ENCODE data around the gene NRXN2.

The NRXN2 gene

DNA sequence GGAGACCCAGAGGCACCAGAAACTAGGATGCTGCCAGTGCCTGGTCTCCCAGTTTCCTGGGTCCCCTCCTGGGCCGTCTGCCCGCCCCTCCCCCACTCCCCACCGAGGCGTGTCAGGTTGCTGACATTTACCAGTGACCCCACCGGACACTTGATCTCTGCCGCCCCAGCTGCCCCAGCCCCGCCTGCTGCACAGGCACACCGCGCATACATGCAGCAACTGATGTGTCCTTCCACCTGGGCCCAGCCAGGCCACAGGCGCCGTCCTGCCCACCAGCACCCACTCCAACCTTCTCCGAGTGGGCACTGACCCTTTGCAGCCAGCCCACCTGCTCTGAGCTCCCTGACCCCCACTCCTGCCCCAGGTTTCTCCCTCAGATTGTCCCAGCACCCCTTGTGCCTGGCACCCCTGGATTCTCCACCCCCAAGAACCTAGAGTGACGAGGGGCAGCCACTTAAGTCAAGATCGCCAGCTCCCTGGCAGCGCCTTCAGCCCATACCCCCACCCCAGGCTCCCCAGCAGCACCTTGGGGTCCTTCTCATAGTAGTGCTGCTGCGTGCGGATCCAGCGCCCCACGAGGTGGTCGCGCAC lies 36.2 kb upstream of the NRXN2 start:
- DNase-seq: no peak

- no peak for DNase-seq
Observed at GRCh38 chr11:64758330-64759079, 35.5 kb upstream of the NRXN2 start.

- DNase-seq: no peak
Observed at GRCh38 chr11:64757549-64758329, 34.7 kb upstream of the NRXN2 start.

DNA sequence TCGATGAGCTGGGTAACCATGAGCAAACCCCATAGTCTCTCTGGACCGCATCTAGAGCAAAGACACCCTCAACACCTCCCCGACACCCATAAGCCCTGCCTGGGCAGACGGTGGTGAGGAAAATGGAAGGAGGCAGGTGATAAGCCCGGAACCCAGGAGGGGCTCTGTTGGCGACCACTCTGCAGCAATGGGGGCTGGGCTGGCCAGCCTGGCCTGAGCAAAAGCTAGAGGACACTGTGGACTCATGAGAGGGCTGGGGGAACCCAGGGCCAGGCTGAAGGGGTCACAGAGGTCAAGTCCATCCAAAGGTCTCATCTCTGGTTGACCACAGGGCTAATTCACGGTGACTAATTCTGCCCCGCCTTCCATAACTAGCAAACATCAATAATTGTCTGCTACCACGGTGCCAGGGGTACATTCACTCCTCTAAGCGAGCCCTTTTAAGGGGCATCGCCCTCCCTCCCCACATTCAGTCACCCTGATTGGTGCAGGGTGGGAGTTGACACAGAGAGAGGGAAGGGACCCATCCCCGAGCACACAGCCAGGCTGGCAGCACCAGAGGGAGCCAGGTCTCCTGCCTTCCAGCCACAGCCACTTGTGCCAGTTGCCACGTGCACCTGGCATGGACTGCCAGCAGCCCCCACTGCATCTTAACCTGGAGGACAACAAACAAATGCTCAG lies 32.8 kb upstream of the NRXN2 start:
- DNase-seq: no peak

- no peak for DNase-seq
Observed at GRCh38 chr11:64754919-64755662, 32.1 kb upstream of the NRXN2 start.

- no peak for DNase-seq
Observed at GRCh38 chr11:64754124-64754918, 31.3 kb upstream of the NRXN2 start.

- no peak for DNase-seq
Observed at GRCh38 chr11:64753380-64754123, 30.6 kb upstream of the NRXN2 start.

DNA sequence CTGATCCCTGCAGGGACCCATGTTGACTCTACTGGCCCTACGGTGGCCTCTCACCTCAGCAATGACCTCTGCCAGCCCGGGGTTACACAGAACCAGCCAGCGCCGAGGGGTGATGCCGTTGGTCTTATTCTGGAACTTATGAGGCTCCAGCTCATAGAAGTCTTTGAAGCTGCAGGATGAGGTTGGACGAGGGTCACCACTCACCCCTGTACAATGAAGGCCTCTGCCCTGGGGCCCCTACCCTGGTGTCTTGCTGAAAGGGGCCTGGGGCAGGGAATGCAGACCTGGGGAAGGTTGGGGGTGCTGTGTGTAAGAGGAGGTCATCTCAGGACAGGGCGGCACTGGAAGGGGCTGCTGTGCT lies 30.0 kb upstream of the NRXN2 start:
- no peak for DNase-seq

GRCh38 chr11:64752175-64752970 lies 29.4 kb upstream of the NRXN2 start:
- DNase-seq: no peak

DNA sequence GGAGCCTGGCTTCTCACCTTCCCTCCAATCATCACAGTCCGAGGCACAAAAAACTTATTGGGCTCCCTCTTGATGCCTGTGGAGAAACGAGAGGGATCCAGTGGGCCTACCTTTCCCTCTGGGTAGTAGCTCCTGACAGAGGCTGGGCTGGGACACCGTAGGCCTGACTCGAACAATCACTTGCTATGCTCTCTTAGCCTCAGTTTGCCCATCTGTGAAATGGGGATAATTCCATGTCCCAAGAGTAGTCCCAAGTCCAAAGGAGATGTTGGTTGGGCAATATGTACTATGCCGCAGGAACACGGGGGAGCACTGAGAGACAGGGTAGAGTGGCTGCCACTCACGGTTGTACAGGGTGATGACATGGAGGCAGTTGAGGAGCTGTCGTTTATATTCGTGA lies 28.6 kb upstream of the NRXN2 start:
- DNase-seq: no peak

- no peak for DNase-seq
Observed at GRCh38 chr11:64751136-64751535, 28.1 kb upstream of the NRXN2 start.

- DNase-seq: peak in 3 of 6 experiments; percentile 22 to 46 (median 44)
Observed at GRCh38 chr11:64750361-64751054, 27.5 kb upstream of the NRXN2 start.

- no peak for DNase-seq
Observed at GRCh38 chr11:64747961-64748665, 25.1 kb upstream of the NRXN2 start.

DNA sequence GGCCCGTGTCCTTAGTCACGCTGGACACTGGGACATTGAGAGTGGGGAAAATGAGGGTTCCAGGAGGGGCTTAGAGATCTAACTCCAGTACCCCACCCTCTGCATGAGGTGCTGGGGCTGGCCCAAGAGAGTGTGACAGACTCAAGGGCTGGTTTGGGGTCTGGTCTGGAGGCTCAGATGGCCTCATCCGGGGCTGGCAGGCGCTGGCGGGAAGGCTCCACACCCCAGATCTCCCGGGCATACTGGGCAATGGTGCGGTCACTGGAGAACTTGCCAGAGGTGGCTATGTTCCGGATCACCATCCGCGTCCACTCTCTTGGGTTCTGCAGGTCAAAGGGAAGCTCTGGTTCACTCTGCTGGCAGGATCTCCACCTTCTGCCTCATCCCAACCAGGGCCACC lies 23.5 kb upstream of the NRXN2 start:
- DNase-seq: no peak

GRCh38 chr11:64745521-64746328 lies 22.7 kb upstream of the NRXN2 start:
- DNase-seq: peak; percentile 68 to 93 (median 82)

- DNase-seq: peak; percentile 71 to 96 (median 90)
Observed at GRCh38 chr11:64745189-64745520, 22.2 kb upstream of the NRXN2 start.

DNA sequence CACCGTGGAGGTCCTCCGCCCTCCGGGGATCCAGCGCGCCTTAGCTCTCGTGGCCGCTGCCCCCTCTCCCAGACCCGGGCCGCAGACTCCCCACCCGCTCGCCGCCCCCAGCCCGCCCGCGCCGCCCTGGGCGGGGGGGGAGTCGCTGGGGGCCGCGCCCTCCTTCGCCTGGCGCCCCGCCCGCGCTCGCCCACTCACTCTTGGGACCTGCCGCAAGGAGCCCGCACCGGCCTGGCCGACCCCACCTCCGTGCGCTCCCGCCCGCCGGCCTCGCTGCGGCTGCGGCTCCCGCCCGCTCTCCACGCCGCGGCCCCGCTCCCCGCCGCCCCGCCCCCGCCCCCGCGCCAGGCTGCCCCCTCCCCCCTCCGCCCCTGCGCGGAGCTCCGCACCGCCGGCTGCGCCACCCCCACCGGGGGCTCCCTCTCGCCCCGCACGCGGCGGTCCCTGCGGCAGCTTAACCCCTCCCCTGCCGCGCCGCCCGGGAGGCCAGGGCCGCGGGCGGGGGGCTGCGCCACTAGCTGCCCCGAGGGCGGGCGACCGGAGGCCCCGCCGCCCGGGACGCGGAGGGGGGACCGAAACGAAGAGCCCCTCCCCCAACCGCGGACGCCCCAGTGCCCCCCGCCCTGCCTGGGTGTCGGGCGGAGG lies 21.7 kb upstream of the NRXN2 start:
- DNase-seq: peak in 4 of 6 experiments; percentile 44 to 75 (median 66)

Measured in stimulated activated naive CD4-positive, alpha-beta T cell (primary cell).